CD4-positive, alpha-beta memory T cell (primary cell): ENCODE results near the gene CPLX1. TPM values are rescaled to one million over a fixed set of nuclear protein-coding genes. Genes with fewer than 3 reads are reported as not detected.
"Not testable (repeated sequence)": the region's sequence is repeated elsewhere in the genome, so short reads cannot be mapped to it uniquely, and the experiment has no call there.

ENCODE experiments used
- CTCF ChIA-PET: fragments of 350-600 bp; sonication (Branson Sonifier 250); formaldehyde crosslinking; loops from one replicate; lab custom pipeline; 2021; ENCODE audit warnings: inconsistent platforms; ENCODE audit not compliant: partially characterized antibody; lab: Charles Lee
- POLR2A ChIA-PET: fragments of 350-600 bp; sonication (Branson Sonifier 250); formaldehyde crosslinking; loops from one replicate; lab custom pipeline; 2021; ENCODE audit not compliant: partially characterized antibody; lab: Charles Lee
- DNase-seq, 5 donors: peaks; one replicate each; pipeline versions ENCODE4 v3.0.0 to v3.0.0-alpha.2; 2020 to 2022; ENCODE audit warnings: mixed read lengths in 1 of 5
- H3K27ac ChIP-seq: one replicate; pipeline ENCODE4 v1.7.0; 2013; ENCODE audit warnings: low read depth, low read length
- H3K27me3 ChIP-seq: 2 replicates; pipeline ENCODE4 v1.7.0; 2013; ENCODE audit warnings: mild to moderate bottlenecking, low read length, moderate library complexity; ENCODE audit not compliant: insufficient read depth
- H3K36me3 ChIP-seq: 2 replicates; pipeline ENCODE4 v1.7.0; 2013; ENCODE audit warnings: mild to moderate bottlenecking, low read length, moderate library complexity; ENCODE audit not compliant: insufficient read depth
- H3K4me1 ChIP-seq: 2 replicates; pipeline ENCODE4 v1.7.0; 2013; ENCODE audit warnings: mild to moderate bottlenecking, low read length, moderate library complexity; ENCODE audit not compliant: insufficient read depth
- H3K4me3 ChIP-seq, 2 donors: one replicate each; pipeline ENCODE4 v1.7.0; 2013; ENCODE audit warnings: low read length in 2 of 2, mild to moderate bottlenecking in 1 of 2
- H3K9me3 ChIP-seq, 2 donors: one replicate each; pipeline ENCODE4 v1.7.0; 2013; ENCODE audit warnings: low read length in 2 of 2, control low read depth in 1 of 2; ENCODE audit not compliant: control insufficient read depth in 1 of 2
- H3K27ac Mint-ChIP-seq, 7 donors: one replicate each; pipeline ENCODE4 v1.8.0; 2020 to 2021; ENCODE audit warnings: mixed read lengths in 7 of 7, mild to moderate bottlenecking in 6 of 7, inconsistent platforms in 3 of 7, moderate library complexity in 3 of 7
- H3K27me3 Mint-ChIP-seq, 2 donors: one replicate each; pipeline ENCODE4 v1.8.0; 2020 to 2021; ENCODE audit warnings: mixed read lengths in 2 of 2
- H3K36me3 Mint-ChIP-seq, 2 donors: one replicate each; pipeline ENCODE4 v1.8.0; 2020 to 2021; ENCODE audit warnings: mixed read lengths in 2 of 2, inconsistent platforms in 1 of 2, mild to moderate bottlenecking in 1 of 2
- H3K4me1 Mint-ChIP-seq, 4 donors: one replicate each; pipeline ENCODE4 v1.8.0; 2020 to 2021; ENCODE audit warnings: mixed read lengths in 4 of 4, mild to moderate bottlenecking in 1 of 4
- H3K4me3 Mint-ChIP-seq, 8 donors: one replicate each; pipeline ENCODE4 v1.8.0; 2020 to 2021; ENCODE audit warnings: mixed read lengths in 8 of 8, mild to moderate bottlenecking in 7 of 8, moderate library complexity in 6 of 8, inconsistent platforms in 3 of 8
- H3K9me3 Mint-ChIP-seq, 8 donors: one replicate each; pipeline ENCODE4 v1.8.0; 2020 to 2021; ENCODE audit warnings: mixed read lengths in 8 of 8, mild to moderate bottlenecking in 5 of 8, inconsistent platforms in 3 of 8, moderate library complexity in 1 of 8
- intact Hi-C: fragments of 100-400 bp; cut with micrococcal nuclease; formaldehyde crosslinking; loops from one replicate; pipeline ENCODE4 v1.15.1; 2023
- polyA plus RNA-seq, 2 donors: library from polyadenylated mRNA; unstranded; fragments of 300-500 nt; fragmentation: Illumina TruSeq; gene quantifications; one replicate each; pipeline ENCODE4 v1.2.3, GENCODE V29; 2021
- total RNA-seq, 2 experiments: library from RNA; stranded (reverse); gene quantifications; one replicate each; pipeline ENCODE4 v1.2.3, GENCODE V29; 2021

CPLX1 gene
- total and polyA plus RNA-seq, 4 experiments from 2014 or later, result 0.26 to 1.5 (median 0.64) TPM; not detected in 1

DNA sequence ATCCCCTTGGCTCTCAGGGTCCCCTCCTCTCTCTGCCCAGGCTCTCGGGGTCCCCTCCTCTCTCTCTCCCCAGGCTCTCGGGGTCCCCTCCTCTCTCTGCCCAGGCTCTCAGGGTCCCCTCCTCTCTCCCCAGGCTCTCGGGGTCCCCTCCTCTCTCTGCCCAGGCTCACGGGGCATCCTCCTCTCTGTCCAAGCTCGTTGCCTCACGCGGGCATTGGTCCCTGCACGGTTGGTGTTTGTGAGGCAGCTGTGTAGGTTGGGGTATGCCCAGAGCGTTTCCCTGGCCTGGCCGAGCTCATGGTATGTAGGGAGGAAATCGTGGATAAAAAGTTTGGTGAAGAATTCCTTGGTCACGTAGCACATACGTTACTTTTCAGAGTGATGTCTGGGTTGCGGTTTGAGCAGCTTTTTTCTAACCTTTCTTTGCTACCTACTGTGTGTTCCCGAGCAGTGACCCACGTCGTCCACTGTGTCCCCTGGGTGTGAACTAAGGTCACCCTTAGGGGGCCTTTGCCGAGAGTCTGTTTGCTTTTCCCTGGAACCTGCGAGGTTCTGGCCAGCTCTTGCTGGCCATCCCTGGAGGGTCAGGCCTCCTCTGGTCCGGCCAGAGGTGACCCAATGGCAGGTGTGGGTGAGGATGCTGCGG, 83.7 kb downstream of the CPLX1 start:
- POLR2A ChIA-PET, result interaction anchor here (1.2 to 1.4 kb wide), 3 partner anchors 11 to 526 kb away, joined by 3 to 5 read pairs (median 4); partner anchors contain the start of gene IDUA
- H3K27ac ChIP-seq, result no peak overlapping the region
- Mint-ChIP-seq H3K27ac (peak overlapping the region in 2 of 7 donors; percentile 8 to 30), H3K4me1 (peaks cover 0 to 4% (median 2%) of the 10 kb centered on the region in 4 donors), H3K9me3 (no peaks in the 10 kb centered on the region), H3K36me3 (peaks cover 13 to 30% of the 10 kb centered on the region in 2 donors), H3K27me3 (no peaks in the 10 kb centered on the region), H3K4me3 (no peak overlapping the region)
- DNase-seq, result no peak
- CTCF ChIA-PET, result interaction anchor here (0.6 to 3.4 kb wide), 26 partner anchors 8 to 526 kb away, joined by 3 to 29 read pairs (median 4); partner anchors contain the start of genes GAK, IDUA and TMEM175
- H3K9me3 ChIP-seq, result no peaks in the 10 kb centered on the region
- no peaks in the 10 kb centered on the region for H3K27me3 ChIP-seq
- H3K4me3 ChIP-seq, result no peak overlapping the region
- intact Hi-C loops, result loop anchor here (2.0 to 5.0 kb wide), 4 partner anchors 245 to 497 kb away; partner anchors contain the start of gene IDUA
- no peaks in the 10 kb centered on the region for H3K4me1 ChIP-seq
- H3K36me3 ChIP-seq, result peaks cover 7% of the 10 kb centered on the region

GRCh38 chr4:740656-741282, 85.2 kb downstream of the CPLX1 start:
- intact Hi-C loops, result loop anchor here (5.0 kb wide), 1 partner anchor 332 kb away; no protein-coding TSS in a partner anchor
- no peaks in the 10 kb centered on the region for H3K9me3 Mint-ChIP-seq
- peaks cover 0 to 4% (median 2%) of the 10 kb centered on the region in 4 donors for H3K4me1 Mint-ChIP-seq
- Histone ChIP-seq H3K9me3 (no peaks in the 10 kb centered on the region), H3K27ac (no peak overlapping the region), H3K36me3 (peaks cover 7% of the 10 kb centered on the region), H3K27me3 (no peaks in the 10 kb centered on the region), H3K4me1 (no peaks in the 10 kb centered on the region), H3K4me3 (no peak overlapping the region)
- ChIA-PET POLR2A (no interaction called here), CTCF (interaction anchor here (0.9 to 3.4 kb wide), 9 partner anchors 9 to 497 kb away, joined by 3 to 29 read pairs (median 6); partner anchors contain the start of gene IDUA)
- no peaks in the 10 kb centered on the region for H3K27me3 Mint-ChIP-seq
- peaks cover 15 to 31% of the 10 kb centered on the region in 2 donors for H3K36me3 Mint-ChIP-seq
- H3K27ac Mint-ChIP-seq, result no peak overlapping the region
- H3K4me3 Mint-ChIP-seq, result no peak overlapping the region
- no peak for DNase-seq

GRCh38 chr4:740011-740410, 85.9 kb downstream of the CPLX1 start:
- Mint-ChIP-seq H3K36me3 (peaks cover 15 to 38% of the 10 kb centered on the region in 2 donors), H3K27ac (no peak overlapping the region), H3K4me3 (no peak overlapping the region), H3K4me1 (peaks cover 0 to 4% (median 2%) of the 10 kb centered on the region in 4 donors), H3K9me3 (no peaks in the 10 kb centered on the region), H3K27me3 (no peaks in the 10 kb centered on the region)
- intact Hi-C loops, result loop anchor here (5.0 kb wide), 1 partner anchor 332 kb away; no protein-coding TSS in a partner anchor
- no peak for DNase-seq
- Histone ChIP-seq H3K4me1 (no peaks in the 10 kb centered on the region), H3K36me3 (peaks cover 13% of the 10 kb centered on the region), H3K9me3 (no peaks in the 10 kb centered on the region), H3K4me3 (no peak overlapping the region), H3K27ac (no peak overlapping the region), H3K27me3 (no peaks in the 10 kb centered on the region)
- CTCF ChIA-PET, result interaction anchor here (1.7 to 3.4 kb wide), 2 partner anchors 14 to 247 kb away, joined by 6 to 29 read pairs; partner anchors contain the start of gene IDUA
- POLR2A ChIA-PET, result no interaction called here

DNA sequence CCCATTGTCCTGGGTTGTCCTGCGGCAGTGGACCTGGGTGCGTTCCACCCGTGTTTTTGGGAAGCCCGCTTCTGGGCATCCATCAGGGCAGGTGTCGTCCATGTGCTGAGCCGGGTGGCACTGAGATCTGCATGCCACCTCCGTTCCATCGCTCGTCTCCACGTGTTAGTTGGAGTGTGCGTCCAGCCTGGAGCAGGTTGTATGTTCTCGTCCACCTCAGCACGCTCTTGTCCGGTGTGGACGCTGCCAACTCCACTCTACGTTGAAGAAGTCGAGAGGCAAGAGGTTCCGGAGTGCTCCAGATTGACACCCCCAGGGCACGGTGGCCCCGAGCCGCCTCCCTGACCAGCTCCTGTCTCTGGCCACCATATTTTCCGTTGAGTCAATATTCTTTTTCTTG, 86.4 kb downstream of the CPLX1 start:
- Mint-ChIP-seq H3K4me3 (no peak overlapping the region), H3K36me3 (peaks cover 18 to 43% of the 10 kb centered on the region in 2 donors), H3K4me1 (peaks cover 0 to 4% (median 2%) of the 10 kb centered on the region in 4 donors), H3K9me3 (no peaks in the 10 kb centered on the region), H3K27me3 (no peaks in the 10 kb centered on the region), H3K27ac (peak overlapping the region in 2 of 7 donors; percentile 3 to 42)
- ChIA-PET CTCF (no interaction called here), POLR2A (no interaction called here)
- H3K4me1 ChIP-seq, result no peaks in the 10 kb centered on the region
- intact Hi-C loops, result no loop called here
- DNase-seq, result no peak
- H3K27ac ChIP-seq, result no peak overlapping the region
- H3K4me3 ChIP-seq, result no peak overlapping the region
- H3K36me3 ChIP-seq, result peaks cover 18% of the 10 kb centered on the region
- no peaks in the 10 kb centered on the region for H3K9me3 ChIP-seq
- no peaks in the 10 kb centered on the region for H3K27me3 ChIP-seq

DNA sequence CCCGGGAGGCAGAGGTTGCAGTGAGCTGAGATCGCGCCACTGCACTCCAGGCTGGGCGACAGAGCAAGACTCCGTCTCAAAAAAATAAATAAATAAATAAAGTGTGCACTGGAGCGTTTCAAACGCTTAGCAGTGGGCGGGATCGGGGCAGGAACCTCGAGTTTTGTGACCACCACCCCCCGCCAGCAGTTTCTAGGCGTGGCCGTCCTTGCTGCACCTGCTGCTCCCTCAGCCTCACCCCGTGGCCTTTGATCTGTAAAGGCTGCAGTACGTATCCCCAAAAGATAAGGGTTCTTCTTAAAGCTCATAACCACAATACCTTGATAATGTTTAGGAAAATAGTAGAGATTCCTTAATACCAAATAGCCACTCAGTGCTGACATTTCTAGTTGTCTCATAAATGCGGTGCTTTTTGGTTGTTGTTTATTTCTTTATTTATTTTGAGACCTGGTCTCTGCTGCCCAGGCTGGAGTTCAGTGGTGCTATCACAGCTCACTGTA, 87.1 kb downstream of the CPLX1 start:
- intact Hi-C loops, result no loop called here
- Histone ChIP-seq H3K27ac (no peak overlapping the region), H3K4me3 (no peak overlapping the region), H3K4me1 (no peaks in the 10 kb centered on the region), H3K9me3 (no peaks in the 10 kb centered on the region), H3K36me3 (peaks cover 24% of the 10 kb centered on the region), H3K27me3 (no peaks in the 10 kb centered on the region)
- Mint-ChIP-seq H3K27me3 (no peaks in the 10 kb centered on the region), H3K27ac (no peak overlapping the region), H3K36me3 (peaks cover 23 to 48% of the 10 kb centered on the region in 2 donors), H3K4me1 (peaks cover 0 to 4% (median 2%) of the 10 kb centered on the region in 4 donors), H3K4me3 (no peak overlapping the region), H3K9me3 (no peaks in the 10 kb centered on the region)
- POLR2A ChIA-PET, result no interaction called here
- no peak for DNase-seq
- CTCF ChIA-PET, result no interaction called here

- H3K4me3 ChIP-seq, intact Hi-C loops, H3K4me3 Mint-ChIP-seq, H3K27me3 Mint-ChIP-seq, DNase-seq, H3K4me1 Mint-ChIP-seq, H3K9me3 ChIP-seq, H3K27ac ChIP-seq, H3K27me3 ChIP-seq, H3K27ac Mint-ChIP-seq, POLR2A ChIA-PET, H3K9me3 Mint-ChIP-seq, H3K4me1 ChIP-seq: not testable (repeated sequence)
- H3K36me3 Mint-ChIP-seq, result peaks cover 29 to 49% of the 10 kb centered on the region in 2 donors
- CTCF ChIA-PET, result interaction anchor here (1.4 kb wide), 1 partner anchor 16 kb away, joined by 3 read pairs; no protein-coding TSS in a partner anchor
- H3K36me3 ChIP-seq, result peaks cover 34% of the 10 kb centered on the region
Measured at GRCh38 chr4:736561-736960, 89.4 kb downstream of the CPLX1 start.

GRCh38 chr4:735583-735982, 90.3 kb downstream of the CPLX1 start:
- no peaks in the 10 kb centered on the region for H3K9me3 ChIP-seq
- no peak for DNase-seq
- intact Hi-C loops, result no loop called here
- Mint-ChIP-seq H3K27me3 (no peaks in the 10 kb centered on the region), H3K36me3 (peaks cover 32 to 51% of the 10 kb centered on the region in 2 donors), H3K9me3 (peaks cover 0 to 2% (median 0%) of the 10 kb centered on the region in 8 donors), H3K27ac (no peak overlapping the region), H3K4me3 (no peak overlapping the region), H3K4me1 (peaks cover 0 to 2% (median under 1%) of the 10 kb centered on the region in 4 donors)
- peaks cover 34% of the 10 kb centered on the region for H3K36me3 ChIP-seq
- ChIA-PET CTCF (no interaction called here), POLR2A (no interaction called here)
- no peaks in the 10 kb centered on the region for H3K27me3 ChIP-seq
- no peak overlapping the region for H3K4me3 ChIP-seq
- no peak overlapping the region for H3K27ac ChIP-seq
- H3K4me1 ChIP-seq, result no peaks in the 10 kb centered on the region
